MV-4-11 (cell line): ENCODE results near the gene TMEM178B.
"Not testable (repeated sequence)": the region's sequence is repeated elsewhere in the genome, so short reads cannot be mapped to it uniquely, and the experiment has no call there.

Experiments used
- DNase-seq: peaks from one replicate; lab custom pipeline; 2025; lab: John Stamatoyannopoulos, UW

The TMEM178B gene

GRCh38 chr7:141387521-141388217 lies 313.8 kb downstream of the TMEM178B start:
- DNase-seq: no peak

GRCh38 chr7:141389140-141389796 lies 315.4 kb downstream of the TMEM178B start:
- DNase-seq: no peak

GRCh38 chr7:141390339-141390738 lies 316.5 kb downstream of the TMEM178B start:
- DNase-seq: no peak

GRCh38 chr7:141393056-141393455 lies 319.2 kb downstream of the TMEM178B start:
- no peak for DNase-seq

GRCh38 chr7:141397236-141398163 lies 323.6 kb downstream of the TMEM178B start:
- no peak for DNase-seq

- no peak for DNase-seq
Measured at GRCh38 chr7:141400356-141400755, 326.5 kb downstream of the TMEM178B start.

- DNase-seq: no peak
Measured at GRCh38 chr7:141402277-141402996, 328.6 kb downstream of the TMEM178B start.

GRCh38 chr7:141403846-141404245 lies 330.0 kb downstream of the TMEM178B start:
- not testable (repeated sequence) for DNase-seq

- no peak for DNase-seq
Measured at GRCh38 chr7:141406347-141406746, 332.5 kb downstream of the TMEM178B start.

- DNase-seq: no peak
Measured at GRCh38 chr7:141407893-141408292, 334.0 kb downstream of the TMEM178B start.

GRCh38 chr7:141408440-141408839 lies 334.6 kb downstream of the TMEM178B start:
- no peak for DNase-seq

- DNase-seq: no peak
Measured at GRCh38 chr7:141409219-141409618, 335.4 kb downstream of the TMEM178B start.

- no peak for DNase-seq
Measured at GRCh38 chr7:141409801-141410329, 336.0 kb downstream of the TMEM178B start.

- DNase-seq: no peak
Measured at GRCh38 chr7:141410353-141411000, 336.6 kb downstream of the TMEM178B start.

- DNase-seq: no peak
Measured at GRCh38 chr7:141411133-141411532, 337.3 kb downstream of the TMEM178B start.

- no peak for DNase-seq
Measured at GRCh38 chr7:141415999-141416398, 342.1 kb downstream of the TMEM178B start.

- no peak for DNase-seq
Measured at GRCh38 chr7:141416650-141417270, 342.9 kb downstream of the TMEM178B start.

- no peak for DNase-seq
Measured at GRCh38 chr7:141417506-141417905, 343.6 kb downstream of the TMEM178B start.

- peak; percentile 72 for DNase-seq
Measured at GRCh38 chr7:141418066-141418465, 344.2 kb downstream of the TMEM178B start.

GRCh38 chr7:141421306-141421705 lies 347.4 kb downstream of the TMEM178B start:
- DNase-seq: peak; percentile 24

- no peak for DNase-seq
Measured at GRCh38 chr7:141427134-141427533, 353.3 kb downstream of the TMEM178B start.
